Muscle of leg (tissue), 11 donors: ENCODE results near the gene CUZD1. TPM values are rescaled to one million over a fixed set of nuclear protein-coding genes. Genes with fewer than 3 reads are reported as not detected.

Experiments used
- DNase-seq: peaks from one replicate; pipeline ENCODE4 v3.0.0; 2013
- H3K27ac ChIP-seq: one replicate; pipeline ENCODE4 v1.5.1; 2013; ENCODE audit warnings: mild to moderate bottlenecking, low read length, control low read depth
- H3K27me3 ChIP-seq: one replicate; pipeline ENCODE4 v1.6.1; 2013; ENCODE audit warnings: low read length; ENCODE audit not compliant: control insufficient read depth, insufficient read depth
- H3K36me3 ChIP-seq: one replicate; pipeline ENCODE4 v1.6.1; 2013; ENCODE audit warnings: low read length; ENCODE audit not compliant: control insufficient read depth, insufficient read depth
- H3K4me1 ChIP-seq: one replicate; pipeline ENCODE4 v1.6.1; 2013; ENCODE audit warnings: low read length; ENCODE audit not compliant: control insufficient read depth, insufficient read depth
- H3K4me3 ChIP-seq: one replicate; pipeline ENCODE4 v1.5.1; 2013; ENCODE audit warnings: low read length, control low read depth
- H3K9me3 ChIP-seq: replicated peaks from 2 replicates; pipeline ENCODE4 v1.6.1; 2013; ENCODE audit warnings: low read depth, low read length; ENCODE audit not compliant: control insufficient read depth
- WGBS: methylation state at CpG from one replicate; pipeline ENCODE4 v1.1.5; 2013; ENCODE audit warnings: missing lambda C conversion rate; ENCODE audit not compliant: insufficient coverage; 5-methylcytosine and 5-hydroxymethylcytosine counted together
- polyA plus RNA-seq, 8 donors: library from polyadenylated mRNA; unstranded; fragments of 120-200 nt; gene quantifications; one replicate each; pipeline versions ENCODE4 v1.2.1 to v1.2.3, GENCODE V29; 2013; ENCODE audit warnings: inconsistent platforms in 1 of 8, low replicate concordance in 1 of 8; ENCODE audit not compliant: insufficient read length in 8 of 8, insufficient read depth in 1 of 8
- total RNA-seq: library from RNA; stranded (reverse); fragments of 120-200 nt; gene quantifications from one replicate; pipeline ENCODE4 v1.2.4, GENCODE V29; 2013

The CUZD1 gene
- total and polyA plus RNA-seq, 9 donors: 0.78 to 1.5 (median 1.3) TPM

DNA sequence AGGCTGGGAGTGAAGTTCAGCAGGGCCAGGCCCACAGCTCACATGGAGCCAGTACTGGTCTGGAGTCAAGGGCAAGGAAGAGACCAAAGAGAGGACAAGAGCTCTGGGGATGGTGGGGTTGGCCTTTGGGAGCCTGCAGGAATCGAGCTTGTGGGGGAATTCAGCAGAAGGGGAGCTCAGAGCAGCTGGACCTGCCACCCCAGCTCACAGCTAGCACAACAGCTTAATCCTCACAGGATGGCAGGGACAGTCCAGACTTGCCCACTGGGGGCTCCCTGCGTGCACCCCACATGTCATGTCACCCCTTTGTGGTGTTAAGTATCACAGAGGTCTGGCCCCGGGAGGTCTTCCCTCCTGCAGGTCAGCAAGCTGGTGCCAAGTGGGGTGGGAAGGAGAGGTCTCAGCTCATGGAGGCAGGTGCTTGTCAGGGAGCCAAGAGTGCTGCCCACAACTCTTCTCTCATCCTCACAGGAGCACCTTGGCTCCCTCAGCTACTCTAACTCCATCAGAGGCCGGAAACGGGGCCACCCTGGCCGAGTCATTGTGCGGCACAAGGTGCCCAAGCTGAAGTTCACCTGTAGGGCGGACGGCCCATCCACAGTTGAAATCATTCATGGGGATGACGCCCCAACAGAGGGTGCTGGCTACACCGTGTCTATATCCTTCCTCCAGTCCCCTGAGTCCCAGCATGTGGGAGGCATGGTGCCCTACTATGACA lies 22.5 kb downstream of the CUZD1 start:
- Histone ChIP-seq H3K9me3 (no peaks in the 10 kb centered on the region), H3K27ac (no peak overlapping the region), H3K36me3 (no peaks in the 10 kb centered on the region), H3K4me3 (no peak overlapping the region), H3K27me3 (peaks cover 18% of the 10 kb centered on the region), H3K4me1 (no peaks in the 10 kb centered on the region)
- 94% methylated on average over 8 of the region's 11 CpGs for WGBS
- no peak for DNase-seq

DNA sequence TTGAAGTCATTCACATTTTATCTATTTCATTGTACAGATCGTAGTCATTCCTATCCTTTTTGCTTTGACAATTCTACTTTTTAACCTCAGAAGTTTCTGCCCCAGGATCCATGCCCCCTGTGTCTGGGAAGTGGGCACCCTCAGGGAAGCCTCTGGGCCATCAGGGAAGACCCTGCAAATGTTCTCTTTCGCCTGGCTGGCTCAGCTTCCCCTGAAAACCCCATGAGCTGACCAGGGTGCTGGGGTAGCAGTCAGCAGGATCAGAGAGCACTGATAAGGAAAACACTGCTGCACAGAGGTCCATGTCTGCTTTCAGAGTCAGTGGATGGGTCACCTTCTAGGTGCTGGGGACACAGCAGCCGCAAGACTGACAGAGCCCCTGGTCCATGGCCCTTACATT lies 23.8 kb downstream of the CUZD1 start:
- H3K36me3 ChIP-seq: no peaks in the 10 kb centered on the region
- no peak overlapping the region for H3K4me3 ChIP-seq
- H3K9me3 ChIP-seq: no peaks in the 10 kb centered on the region
- 17% methylated on average over 1 of the region's 3 CpGs for WGBS
- DNase-seq: no peak
- no peak overlapping the region for H3K27ac ChIP-seq
- H3K27me3 ChIP-seq: peaks cover 16% of the 10 kb centered on the region
- no peaks in the 10 kb centered on the region for H3K4me1 ChIP-seq

DNA sequence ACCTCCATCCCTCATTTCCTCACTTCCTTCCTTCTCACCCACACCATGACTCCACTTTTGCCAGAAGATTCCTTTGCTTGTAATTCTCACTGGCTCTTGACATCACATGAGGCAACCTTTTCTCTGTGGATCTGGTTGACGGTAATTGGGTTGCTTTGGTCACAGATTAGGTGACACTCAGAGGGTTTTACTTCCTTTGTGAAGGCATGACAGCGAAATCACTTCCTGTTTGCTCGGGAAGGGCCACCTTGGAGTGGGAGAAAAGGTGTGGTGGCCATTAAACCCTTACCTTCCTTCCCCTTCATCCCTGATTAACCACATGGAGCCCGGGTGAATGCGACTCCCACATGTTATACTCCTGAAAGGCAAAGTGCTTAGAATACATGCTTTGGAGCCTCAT lies 30.2 kb downstream of the CUZD1 start:
- Histone ChIP-seq H3K4me3 (no peak overlapping the region), H3K36me3 (no peaks in the 10 kb centered on the region), H3K9me3 (no peaks in the 10 kb centered on the region), H3K27me3 (peaks cover 10% of the 10 kb centered on the region), H3K27ac (no peak overlapping the region), H3K4me1 (no peaks in the 10 kb centered on the region)
- no CpG with 5 or more reads among the region's 5 CpGs for WGBS
- no peak for DNase-seq

DNA sequence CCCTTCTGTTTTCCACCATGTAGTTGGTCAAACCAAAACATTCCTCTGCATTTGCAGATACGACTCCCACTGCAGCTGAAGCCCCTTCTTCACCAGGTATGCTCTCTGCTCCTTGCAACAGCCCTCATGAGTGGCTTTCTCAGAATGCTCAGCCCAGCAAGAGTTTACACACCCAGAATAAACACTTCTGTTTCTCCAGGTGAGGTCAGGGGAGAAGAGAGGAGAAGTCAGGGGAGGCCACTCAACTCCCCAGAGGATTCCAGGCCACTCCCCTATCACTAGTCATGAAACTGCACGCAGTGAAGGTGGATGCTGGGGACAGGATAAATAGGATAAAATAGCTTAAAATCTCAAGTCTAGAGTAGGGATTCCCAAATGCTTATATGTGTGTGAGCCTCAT lies 31.2 kb downstream of the CUZD1 start:
- no peak overlapping the region for H3K4me3 ChIP-seq
- WGBS: no CpG with 5 or more reads among the region's 2 CpGs
- H3K9me3 ChIP-seq: no peaks in the 10 kb centered on the region
- no peak overlapping the region for H3K27ac ChIP-seq
- no peak for DNase-seq
- H3K36me3 ChIP-seq: no peaks in the 10 kb centered on the region
- no peaks in the 10 kb centered on the region for H3K4me1 ChIP-seq
- peaks cover 8% of the 10 kb centered on the region for H3K27me3 ChIP-seq

DNA sequence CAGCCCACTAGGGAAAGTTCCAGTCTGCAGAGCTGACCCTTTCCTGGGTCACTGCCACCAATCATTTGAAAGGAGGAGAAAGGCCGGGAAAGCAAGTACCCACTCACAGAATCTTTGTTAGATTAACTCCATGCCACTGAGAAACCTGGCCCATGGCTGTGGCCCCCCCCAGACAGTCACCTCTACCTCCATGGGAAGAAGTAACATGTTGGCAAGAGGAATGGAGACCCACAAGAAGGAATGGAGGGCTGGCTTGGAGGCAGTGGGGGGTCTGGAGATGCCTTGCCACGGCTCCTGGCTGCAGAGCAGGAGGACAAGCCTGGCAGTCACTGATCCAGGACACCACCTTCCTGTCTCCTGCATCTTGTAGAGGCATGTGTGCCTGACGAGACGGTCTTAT lies 32.9 kb downstream of the CUZD1 start:
- no peaks in the 10 kb centered on the region for H3K27me3 ChIP-seq
- no peak for DNase-seq
- WGBS: 70% methylated on average over 3 of the region's 4 CpGs
- no peak overlapping the region for H3K4me3 ChIP-seq
- no peaks in the 10 kb centered on the region for H3K36me3 ChIP-seq
- H3K27ac ChIP-seq: no peak overlapping the region
- H3K4me1 ChIP-seq: no peaks in the 10 kb centered on the region
- H3K9me3 ChIP-seq: no peaks in the 10 kb centered on the region

DNA sequence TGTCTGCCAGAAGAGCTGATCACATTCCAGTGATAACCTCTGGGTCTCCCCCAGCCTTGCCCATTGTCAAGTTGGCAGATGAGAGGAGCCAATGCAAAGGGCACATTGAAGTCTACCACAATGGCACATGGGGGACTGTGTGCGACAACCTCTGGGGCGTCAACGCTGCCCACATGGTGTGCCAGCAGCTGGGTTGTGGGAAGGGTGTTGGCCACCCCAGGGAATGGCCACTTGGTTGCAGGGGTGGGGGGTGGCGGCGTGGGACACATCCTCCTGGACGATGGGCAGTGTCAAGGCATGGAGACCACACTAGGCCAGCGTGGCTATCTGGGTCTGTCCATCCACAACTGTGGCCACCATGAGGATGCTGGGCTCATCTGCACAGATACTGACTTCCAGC lies 43.4 kb downstream of the CUZD1 start:
- H3K4me1 ChIP-seq: no peaks in the 10 kb centered on the region
- no peaks in the 10 kb centered on the region for H3K27me3 ChIP-seq
- WGBS: 83% methylated on average over 7 of the region's 7 CpGs
- no peak overlapping the region for H3K4me3 ChIP-seq
- H3K27ac ChIP-seq: no peak overlapping the region
- DNase-seq: no peak
- H3K36me3 ChIP-seq: no peaks in the 10 kb centered on the region
- H3K9me3 ChIP-seq: no peaks in the 10 kb centered on the region

DNA sequence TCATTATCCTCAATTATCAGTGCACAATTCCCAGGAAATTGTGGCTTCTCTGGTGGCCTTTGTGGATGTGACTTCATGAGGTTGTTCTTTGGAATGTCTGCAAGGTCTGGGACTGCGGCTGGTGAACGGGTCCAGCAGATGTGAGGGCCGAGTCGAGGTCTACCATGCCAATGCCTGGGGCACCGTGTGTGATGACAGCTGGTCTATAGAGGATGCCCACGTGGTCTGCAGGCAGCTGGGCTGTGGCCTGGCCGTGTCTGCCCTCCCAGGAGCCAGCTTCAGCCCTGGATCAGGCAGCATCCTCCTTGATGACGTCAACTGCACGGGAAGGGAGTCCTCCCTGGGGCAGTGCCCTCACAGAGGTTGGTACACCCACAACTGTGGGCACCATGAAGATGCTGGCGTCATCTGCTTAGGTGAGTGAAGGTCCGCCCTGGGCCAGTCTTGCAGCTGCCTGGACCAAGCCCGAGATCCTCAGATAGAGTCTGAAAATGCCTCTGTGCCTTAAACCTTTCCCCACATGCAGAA lies 46.9 kb downstream of the CUZD1 start:
- 78% methylated on average over 12 of the region's 12 CpGs for WGBS
- no peaks in the 10 kb centered on the region for H3K27me3 ChIP-seq
- no peaks in the 10 kb centered on the region for H3K36me3 ChIP-seq
- no peaks in the 10 kb centered on the region for H3K9me3 ChIP-seq
- no peak overlapping the region for H3K27ac ChIP-seq
- DNase-seq: no peak
- no peak overlapping the region for H3K4me3 ChIP-seq
- no peaks in the 10 kb centered on the region for H3K4me1 ChIP-seq

DNA sequence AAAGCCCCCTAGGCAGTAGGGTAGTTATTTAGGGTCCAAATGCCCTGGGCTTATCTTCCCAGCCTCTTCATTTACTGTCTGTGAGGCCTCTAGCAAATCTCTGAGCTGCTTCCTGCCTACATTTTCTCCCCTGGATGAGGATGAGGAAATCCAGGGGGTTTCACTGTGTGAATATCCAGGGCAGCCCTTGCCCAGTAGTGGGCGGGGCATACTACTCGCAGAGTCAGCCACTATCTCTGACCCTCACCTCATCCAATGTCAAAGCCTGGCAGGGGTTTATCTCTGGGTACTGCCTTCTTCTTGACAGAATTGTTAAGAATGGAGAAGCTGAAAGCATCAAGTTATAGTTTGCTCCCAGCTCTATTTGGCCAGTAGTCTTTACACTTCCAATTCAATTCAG lies 48.9 kb downstream of the CUZD1 start:
- no CpG with 5 or more reads among the region's 2 CpGs for WGBS
- no peak overlapping the region for H3K4me3 ChIP-seq

DNA sequence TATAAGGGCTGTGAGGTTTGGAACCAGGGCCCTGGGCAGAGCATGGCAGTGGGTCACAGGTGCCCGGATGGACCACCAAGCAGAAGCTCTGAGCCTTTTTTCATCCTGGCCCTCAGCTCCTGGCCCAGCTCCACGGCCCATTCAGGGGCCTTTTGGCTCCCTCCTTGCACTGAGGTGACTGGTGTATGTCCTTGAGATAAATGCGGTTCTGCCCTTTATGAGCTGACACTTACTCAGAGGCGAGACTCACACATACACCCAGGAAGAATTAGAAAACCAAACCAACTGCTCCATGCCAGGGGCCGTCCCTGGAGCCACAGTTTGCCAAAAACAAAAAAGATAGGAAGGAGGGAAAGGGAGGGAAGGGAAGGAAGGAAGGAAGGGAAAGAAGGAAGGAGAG lies 49.7 kb downstream of the CUZD1 start:
- no peaks in the 10 kb centered on the region for H3K9me3 ChIP-seq
- no peaks in the 10 kb centered on the region for H3K36me3 ChIP-seq
- DNase-seq: no peak
- H3K27me3 ChIP-seq: no peaks in the 10 kb centered on the region
- WGBS: no CpG with 5 or more reads among the region's 5 CpGs
- no peak overlapping the region for H3K27ac ChIP-seq
- no peak overlapping the region for H3K4me3 ChIP-seq
- H3K4me1 ChIP-seq: no peaks in the 10 kb centered on the region

More for the DNA sequence above, 48.9 kb downstream of the CUZD1 start:
- H3K27ac ChIP-seq: no peak overlapping the region
- no peaks in the 10 kb centered on the region for H3K9me3 ChIP-seq
- H3K27me3 ChIP-seq: no peaks in the 10 kb centered on the region
- DNase-seq: no peak
- no peaks in the 10 kb centered on the region for H3K4me1 ChIP-seq
- no peaks in the 10 kb centered on the region for H3K36me3 ChIP-seq

DNA sequence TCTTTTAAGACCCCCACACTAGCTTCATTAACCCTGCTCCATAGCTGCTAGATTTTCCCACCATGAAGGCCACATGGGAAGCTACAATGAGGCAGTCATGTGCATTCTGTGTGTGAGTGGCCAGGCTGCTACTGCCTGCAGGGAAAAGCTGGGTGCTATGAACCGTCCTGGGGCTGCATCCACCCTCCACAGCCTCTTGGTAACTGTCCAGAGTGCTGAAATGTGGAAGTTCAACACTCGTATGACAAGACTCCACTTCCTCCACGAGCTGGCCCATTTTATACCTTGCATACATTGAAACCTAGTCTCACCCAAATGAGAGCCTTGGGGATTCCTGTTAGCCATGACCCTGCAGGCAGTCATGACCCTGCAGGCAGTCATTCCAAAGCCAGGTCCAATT lies 59.4 kb downstream of the CUZD1 start:
- WGBS: 0% methylated on average over 3 of the region's 3 CpGs
- Histone ChIP-seq H3K27ac (no peak overlapping the region), H3K9me3 (no peaks in the 10 kb centered on the region), H3K4me1 (no peaks in the 10 kb centered on the region), H3K36me3 (no peaks in the 10 kb centered on the region), H3K27me3 (no peaks in the 10 kb centered on the region), H3K4me3 (no peak overlapping the region)
- peak; percentile 38 for DNase-seq

DNA sequence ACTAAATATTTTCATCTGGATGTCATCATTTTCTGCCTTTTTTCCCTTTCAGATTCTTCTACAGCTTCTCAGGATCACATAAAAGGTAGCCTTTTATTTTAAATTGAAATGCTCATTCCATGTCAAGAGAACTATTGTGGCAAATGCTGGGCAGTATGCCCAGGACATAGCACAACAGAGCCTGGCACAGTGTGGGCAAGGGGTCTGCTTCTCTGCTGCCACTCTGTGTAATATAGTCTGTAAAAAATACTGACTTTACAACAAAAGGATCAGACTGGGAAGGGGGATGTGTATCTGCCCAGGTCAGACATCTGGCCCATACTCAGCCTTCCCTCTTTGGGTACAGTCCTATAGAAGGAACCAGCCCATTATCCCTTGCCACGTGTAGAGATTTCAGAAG lies 62.7 kb downstream of the CUZD1 start:
- H3K4me3 ChIP-seq: no peak overlapping the region
- H3K27me3 ChIP-seq: no peaks in the 10 kb centered on the region
- H3K9me3 ChIP-seq: no peaks in the 10 kb centered on the region
- no peaks in the 10 kb centered on the region for H3K4me1 ChIP-seq
- DNase-seq: no peak
- no peak overlapping the region for H3K27ac ChIP-seq
- H3K36me3 ChIP-seq: no peaks in the 10 kb centered on the region
- no CpG with 5 or more reads among the region's 1 CpG for WGBS
